PC-3 (cell line): Measurements from ENCODE around the gene SOD1. TPM values are rescaled to one million over a fixed set of nuclear protein-coding genes. Genes with fewer than 3 reads are reported as not detected.

ENCODE experiments used
- ATAC-seq: fragments of 200-7000 bp; cut with Tn5 transposase; 2 replicates; pipeline ENCODE4 v1.9.1; 2020; ENCODE audit warnings: mild to moderate bottlenecking, moderate library complexity
- BruUV-seq: library from RNA; stranded (reverse); fragments of 400-500 nt; replicated peaks from 2 replicates; lab custom pipeline; 2021; lab: Mats Ljungman, UMichigan
- CTCF ChIA-PET: fragments of 300-600 bp; sonication (Branson Sonifier 250); formaldehyde crosslinking; loops from one replicate; lab custom pipeline; 2022; ENCODE audit warnings: antibody characterized with exemption; lab: Charles Lee
- POLR2A ChIA-PET: fragments of 300-600 bp; sonication (Branson Sonifier 250); formaldehyde crosslinking; loops from one replicate; lab custom pipeline; 2022; ENCODE audit warnings: antibody characterized with exemption; ENCODE audit not compliant: unreplicated experiment; lab: Charles Lee
- DNase-seq: peaks from one replicate; pipeline ENCODE4 v3.0.0-alpha.2; 2015
- H2AFZ ChIP-seq: fragments of 300-600 bp; sonication (generic); 2 replicates; pipeline ENCODE4 v1.6.0; 2016; ENCODE audit warnings: antibody characterized with exemption, low read length
- H3F3A ChIP-seq: fragments of 300-600 bp; sonication (generic); one replicate; pipeline ENCODE4 v1.6.0; 2017; ENCODE audit warnings: antibody characterized with exemption, low read length, control low read depth, mild to moderate bottlenecking; ENCODE audit not compliant: unreplicated experiment
- H3K27ac ChIP-seq: fragments of 300-600 bp; sonication (generic); 2 replicates; pipeline ENCODE4 v1.5.1; 2016; ENCODE audit warnings: mild to moderate bottlenecking, low read length
- H3K27me3 ChIP-seq: fragments of 300-600 bp; sonication (generic); 2 replicates; pipeline ENCODE4 v1.6.1; 2016; ENCODE audit warnings: low read length, mixed read lengths
- H3K36me3 ChIP-seq: fragments of 300-600 bp; sonication (generic); 2 replicates; pipeline ENCODE4 v1.6.1; 2016; ENCODE audit warnings: low read depth, mixed run types, low read length, mixed read lengths
- H3K4me1 ChIP-seq: fragments of 300-600 bp; sonication (generic); 2 replicates; pipeline ENCODE4 v1.5.1; 2016; ENCODE audit warnings: low read length; ENCODE audit not compliant: insufficient read depth
- H3K4me2 ChIP-seq: fragments of 300-600 bp; sonication (generic); 2 replicates; pipeline ENCODE4 v1.6.0; 2016; ENCODE audit warnings: low read length
- H3K4me3 ChIP-seq: fragments of 300-600 bp; sonication (generic); 2 replicates; pipeline ENCODE4 v1.5.1; 2016; ENCODE audit warnings: mild to moderate bottlenecking, low read length, mixed read lengths
- H3K79me2 ChIP-seq: fragments of 300-600 bp; sonication (generic); 2 replicates; pipeline ENCODE4 v1.6.1; 2017; ENCODE audit warnings: low read length, mixed read lengths
- H3K9ac ChIP-seq: fragments of 300-600 bp; sonication (generic); 2 replicates; pipeline ENCODE4 v1.6.0; 2016; ENCODE audit warnings: mild to moderate bottlenecking, low read length
- H3K9me2 ChIP-seq: fragments of 300-600 bp; sonication (generic); replicated peaks from 2 replicates; pipeline ENCODE4 v1.6.1; 2016; ENCODE audit warnings: mixed run types, low read length, mixed read lengths
- H3K9me3 ChIP-seq: fragments of 300-600 bp; sonication (generic); 2 replicates; pipeline ENCODE4 v1.6.1; 2016; ENCODE audit warnings: low read length, mixed read lengths
- H4K20me1 ChIP-seq: fragments of 300-600 bp; sonication (generic); 2 replicates; pipeline ENCODE4 v1.6.1; 2016; ENCODE audit warnings: low read length, mixed read lengths
- EZH2 ChIP-seq: fragments of 300-600 bp; sonication (generic); IDR thresholded peaks from one replicate; pipeline ENCODE4 v1.6.1; 2017; ENCODE audit warnings: antibody characterized with exemption, mild to moderate bottlenecking, low read length; ENCODE audit not compliant: unreplicated experiment
- EZH2phosphoT487 ChIP-seq: fragments of 300-600 bp; sonication (generic); IDR thresholded peaks from 2 replicates; pipeline ENCODE4 v1.6.1; 2018; ENCODE audit warnings: mild to moderate bottlenecking, antibody characterized with exemption, low read length, borderline replicate concordance
- intact Hi-C: fragments of 100-400 bp; cut with micrococcal nuclease; formaldehyde crosslinking; loops from 2 replicates; pipeline ENCODE4 v1.9.0; 2023
- total RNA-seq: library from RNA; depleted of rRNA; stranded (reverse); fragments of >200 nt; gene quantifications from 2 replicates; pipeline ENCODE4 v1.2.3, GENCODE V29; 2014
- TF ChIP-seq, protein P1 (sequence below): fragments of 300-600 bp; sonication (generic); conservative IDR thresholded peaks from 2 replicates; pipeline ENCODE4 v1.5.1; 2017; ENCODE audit warnings: antibody characterized with exemption, low read depth, mild to moderate bottlenecking, low read length

SOD1 gene
- total RNA-seq, 1 experiment from 2014 or later: 409 TPM

DNA sequence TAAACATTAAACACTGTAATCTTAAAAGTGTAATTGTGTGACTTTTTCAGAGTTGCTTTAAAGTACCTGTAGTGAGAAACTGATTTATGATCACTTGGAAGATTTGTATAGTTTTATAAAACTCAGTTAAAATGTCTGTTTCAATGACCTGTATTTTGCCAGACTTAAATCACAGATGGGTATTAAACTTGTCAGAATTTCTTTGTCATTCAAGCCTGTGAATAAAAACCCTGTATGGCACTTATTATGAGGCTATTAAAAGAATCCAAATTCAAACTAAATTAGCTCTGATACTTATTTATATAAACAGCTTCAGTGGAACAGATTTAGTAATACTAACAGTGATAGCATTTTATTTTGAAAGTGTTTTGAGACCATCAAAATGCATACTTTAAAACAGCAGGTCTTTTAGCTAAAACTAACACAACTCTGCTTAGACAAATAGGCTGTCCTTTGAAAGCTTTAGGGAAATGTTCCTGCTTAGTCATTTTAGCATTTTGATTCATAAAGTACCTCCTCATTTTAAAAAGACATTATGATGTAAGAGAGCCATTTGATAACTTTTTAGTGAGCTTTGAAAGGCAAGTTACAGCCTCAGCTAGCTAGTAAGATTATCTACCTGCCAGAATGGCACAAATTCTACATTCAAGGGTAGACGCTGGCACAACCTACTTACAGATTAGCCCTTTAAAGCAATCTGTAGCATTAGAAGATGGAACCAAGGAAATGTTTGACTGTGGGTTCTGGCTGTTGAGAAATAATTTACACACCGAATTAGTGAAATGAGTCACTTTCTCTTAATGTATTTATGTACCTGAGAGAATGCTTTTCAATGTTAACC is 9.4 kb downstream of the SOD1 start:
- H3K27me3 ChIP-seq: no peaks in the 10 kb centered on the region
- DNase-seq (no peak), ATAC-seq (no peak)
- H3K4me3 ChIP-seq: no peak overlapping the region
- H2AFZ ChIP-seq: no peak overlapping the region
- ChIA-PET CTCF (no interaction called here), POLR2A (interaction anchor here (0.6 kb wide), 2 partner anchors 26 to 64 kb away, joined by 3 to 4 read pairs; no protein-coding TSS in a partner anchor)
- BruUV-seq: no TSS peak
- peaks cover 4% of the 10 kb centered on the region for H3F3A ChIP-seq
- H3K9me2 ChIP-seq: no peaks in the 10 kb centered on the region
- no peaks in the 10 kb centered on the region for H3K4me1 ChIP-seq
- no peak overlapping the region for H3K4me2 ChIP-seq
- no peaks in the 10 kb centered on the region for H3K9me3 ChIP-seq
- peaks cover 17% of the 10 kb centered on the region for H4K20me1 ChIP-seq
- no peak overlapping the region for H3K27ac ChIP-seq
- peaks cover 49% of the 10 kb centered on the region for H3K36me3 ChIP-seq
- TF ChIP-seq, protein P1, sequence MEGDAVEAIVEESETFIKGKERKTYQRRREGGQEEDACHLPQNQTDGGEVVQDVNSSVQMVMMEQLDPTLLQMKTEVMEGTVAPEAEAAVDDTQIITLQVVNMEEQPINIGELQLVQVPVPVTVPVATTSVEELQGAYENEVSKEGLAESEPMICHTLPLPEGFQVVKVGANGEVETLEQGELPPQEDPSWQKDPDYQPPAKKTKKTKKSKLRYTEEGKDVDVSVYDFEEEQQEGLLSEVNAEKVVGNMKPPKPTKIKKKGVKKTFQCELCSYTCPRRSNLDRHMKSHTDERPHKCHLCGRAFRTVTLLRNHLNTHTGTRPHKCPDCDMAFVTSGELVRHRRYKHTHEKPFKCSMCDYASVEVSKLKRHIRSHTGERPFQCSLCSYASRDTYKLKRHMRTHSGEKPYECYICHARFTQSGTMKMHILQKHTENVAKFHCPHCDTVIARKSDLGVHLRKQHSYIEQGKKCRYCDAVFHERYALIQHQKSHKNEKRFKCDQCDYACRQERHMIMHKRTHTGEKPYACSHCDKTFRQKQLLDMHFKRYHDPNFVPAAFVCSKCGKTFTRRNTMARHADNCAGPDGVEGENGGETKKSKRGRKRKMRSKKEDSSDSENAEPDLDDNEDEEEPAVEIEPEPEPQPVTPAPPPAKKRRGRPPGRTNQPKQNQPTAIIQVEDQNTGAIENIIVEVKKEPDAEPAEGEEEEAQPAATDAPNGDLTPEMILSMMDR: no peak
- TF ChIP-seq EZH2 (no peak), EZH2phosphoT487 (no peak)
- intact Hi-C loops: no loop called here
- H3K9ac ChIP-seq: no peak overlapping the region
- peaks cover 28% of the 10 kb centered on the region for H3K79me2 ChIP-seq

DNA sequence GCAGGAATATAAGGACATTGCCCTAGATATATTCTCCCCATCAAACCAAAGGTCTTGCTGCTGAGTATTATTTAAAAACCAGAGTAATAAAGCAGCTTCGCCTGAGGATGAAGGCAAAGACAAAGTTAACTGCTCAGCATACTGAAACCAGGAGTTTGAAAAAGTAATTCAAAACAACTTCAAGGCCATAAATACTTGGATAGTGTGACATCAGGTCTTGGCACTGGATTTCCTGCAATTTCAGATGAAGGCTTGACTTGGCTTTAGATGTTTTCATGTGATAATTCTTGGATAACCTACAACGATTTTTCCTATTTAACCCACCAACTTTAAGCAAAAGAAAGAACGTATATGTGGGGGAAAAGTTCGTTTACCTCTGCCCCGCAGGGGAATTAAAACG is 10.6 kb downstream of the SOD1 start:
- H3K36me3 ChIP-seq: peaks cover 45% of the 10 kb centered on the region
- TF ChIP-seq EZH2 (no peak), EZH2phosphoT487 (no peak)
- TF ChIP-seq, protein P1: no peak
- no peaks in the 10 kb centered on the region for H3K9me3 ChIP-seq
- no peaks in the 10 kb centered on the region for H3K9me2 ChIP-seq
- no peak overlapping the region for H3K9ac ChIP-seq
- H2AFZ ChIP-seq: no peak overlapping the region
- DNase-seq (no peak), ATAC-seq (no peak)
- BruUV-seq: no TSS peak
- H3F3A ChIP-seq: peaks cover 4% of the 10 kb centered on the region
- ChIA-PET POLR2A (no interaction called here), CTCF (no interaction called here)
- H3K79me2 ChIP-seq: peaks cover 16% of the 10 kb centered on the region
- H3K4me2 ChIP-seq: no peak overlapping the region
- no peak overlapping the region for H3K4me3 ChIP-seq
- peaks cover 17% of the 10 kb centered on the region for H4K20me1 ChIP-seq
- intact Hi-C loops: no loop called here
- H3K4me1 ChIP-seq: no peaks in the 10 kb centered on the region
- H3K27ac ChIP-seq: no peak overlapping the region
- no peaks in the 10 kb centered on the region for H3K27me3 ChIP-seq

DNA sequence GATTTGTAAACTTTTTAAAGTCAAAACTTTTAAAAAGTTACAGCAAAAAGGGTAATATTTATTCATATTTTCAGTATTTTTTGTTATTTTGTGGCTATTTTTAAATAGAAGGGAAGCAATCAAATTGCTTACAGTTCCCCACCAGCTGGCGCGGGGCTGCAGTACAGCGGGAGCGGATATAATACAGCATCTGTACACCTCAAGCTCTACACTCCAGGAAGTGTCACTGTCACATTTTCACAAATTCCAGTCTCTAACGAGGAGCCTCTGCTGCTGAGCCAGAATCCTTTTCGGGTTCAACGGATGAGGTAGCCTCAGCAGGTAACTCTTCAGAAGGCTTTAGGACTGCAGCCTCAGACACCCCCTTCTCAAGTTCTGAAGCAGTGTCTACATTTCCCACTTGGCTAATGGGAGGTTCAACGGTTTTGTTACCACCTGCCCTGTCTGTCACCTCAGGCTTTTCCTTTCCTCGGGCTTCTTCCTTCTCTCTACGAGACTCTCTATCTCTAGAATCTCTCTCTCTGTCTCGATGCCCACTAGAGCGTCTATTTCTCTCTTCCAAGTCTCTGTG is 11.7 kb downstream of the SOD1 start:
- Histone ChIP-seq H3K9me2 (no peaks in the 10 kb centered on the region), H3K4me3 (no peak overlapping the region), H3K9ac (no peak overlapping the region), H4K20me1 (peaks cover 10% of the 10 kb centered on the region; the same call in 1 of the 2 replicates), H3K27ac (no peak overlapping the region), H3K4me1 (no peaks in the 10 kb centered on the region), H3K79me2 (peaks cover 6% of the 10 kb centered on the region; the same call in 1 of the 2 replicates), H3K27me3 (no peaks in the 10 kb centered on the region), H3K9me3 (no peaks in the 10 kb centered on the region), H3F3A (peaks cover 4% of the 10 kb centered on the region), H3K36me3 (peaks cover 42% of the 10 kb centered on the region), H3K4me2 (no peak overlapping the region), H2AFZ (no peak overlapping the region)
- intact Hi-C loops: no loop called here
- POLR2A ChIA-PET: no interaction called here
- BruUV-seq: TSS peak; percentile 44
- TF ChIP-seq EZH2: no peak
- no peak for ATAC-seq
- DNase-seq: no peak
- CTCF ChIA-PET: interaction anchor here (0.6 kb wide), 1 partner anchor 62 kb away, joined by 3 read pairs; no protein-coding TSS in a partner anchor
